Progenitor cell of endocrine pancreas (in vitro differentiated cells): ENCODE results near the gene ZNF101. TPM values are rescaled to one million over a fixed set of nuclear protein-coding genes. Genes with fewer than 3 reads are reported as not detected.

ENCODE experiments used
- DNase-seq: peaks from one replicate; pipeline ENCODE4 v3.0.0; 2021; ENCODE audit warnings: low spot score; ENCODE audit not compliant: unreplicated experiment
- H3K27ac Mint-ChIP-seq: 2 replicates; pipeline ENCODE4 v1.8.0; 2021; ENCODE audit warnings: mild to moderate bottlenecking, moderate library complexity, mixed read lengths
- H3K27me3 Mint-ChIP-seq: 2 replicates; pipeline ENCODE4 v1.8.0; 2021; ENCODE audit warnings: mixed read lengths
- H3K36me3 Mint-ChIP-seq: 2 replicates; pipeline ENCODE4 v1.8.0; 2022; ENCODE audit warnings: mixed read lengths; ENCODE audit not compliant: insufficient read depth
- H3K4me1 Mint-ChIP-seq: 2 replicates; pipeline ENCODE4 v1.8.0; 2021; ENCODE audit warnings: low read depth, mixed read lengths
- H3K4me3 Mint-ChIP-seq: 2 replicates; pipeline ENCODE4 v1.8.0; 2021; ENCODE audit warnings: low read depth, mild to moderate bottlenecking, moderate library complexity, mixed read lengths
- H3K9me3 Mint-ChIP-seq: 2 replicates; pipeline ENCODE4 v1.8.0; 2021; ENCODE audit warnings: low read depth, mixed read lengths
- CTCF ChIP-seq: fragments of 200-600 bp; sonication (generic); IDR thresholded peaks from one replicate; pipeline ENCODE4 v1.5.0; 2021; ENCODE audit warnings: antibody characterized with exemption, mild to moderate bottlenecking; ENCODE audit not compliant: unreplicated experiment
- total RNA-seq: library from RNA; stranded (reverse); gene quantifications from 2 replicates; pipeline ENCODE4 v1.2.1, GENCODE V29; 2021

The ZNF101 gene
- total RNA-seq, 1 donor from 2014 or later, result 15.3 TPM

GRCh38 chr19:19643158-19644053, 25.2 kb upstream of the ZNF101 start, which contains the start of gene GMIP:
GMIP (minus strand) TSS chr19:19643657; CDS start chr19:19643529, 128 bp downstream.
- peaks cover 3% of the 10 kb centered on the region for H3K36me3 Mint-ChIP-seq
- H3K4me3 Mint-ChIP-seq, result peak within 1 kb of the TSS; percentile 94
- H3K4me1 Mint-ChIP-seq, result peaks cover 10% of the 10 kb centered on the region
- DNase-seq, result peak; percentile 85
- H3K27ac Mint-ChIP-seq, result peak within 1 kb of the TSS; percentile 96
- H3K27me3 Mint-ChIP-seq, result no peaks in the 10 kb centered on the region
- H3K9me3 Mint-ChIP-seq, result no peaks in the 10 kb centered on the region
- TF ChIP-seq CTCF, result peak; percentile 93

- peak overlapping the region; percentile 96 for H3K27ac Mint-ChIP-seq
- DNase-seq, result no peak
- H3K4me3 Mint-ChIP-seq, result peak overlapping the region; percentile 94
- H3K9me3 Mint-ChIP-seq, result no peaks in the 10 kb centered on the region
- H3K27me3 Mint-ChIP-seq, result no peaks in the 10 kb centered on the region
- no peak for TF ChIP-seq CTCF
- peaks cover 10% of the 10 kb centered on the region for H3K4me1 Mint-ChIP-seq
- H3K36me3 Mint-ChIP-seq, result peaks cover 3% of the 10 kb centered on the region
These were observed 24.6 kb upstream of the ZNF101 start for GRCh38 chr19:19644054-19644388.

- no peak for TF ChIP-seq CTCF
- Mint-ChIP-seq H3K27ac (peak overlapping the region; percentile 24), H3K27me3 (no peaks in the 10 kb centered on the region), H3K4me1 (peaks cover 10% of the 10 kb centered on the region), H3K4me3 (no peak overlapping the region), H3K36me3 (peaks cover 6% of the 10 kb centered on the region), H3K9me3 (no peaks in the 10 kb centered on the region)
- DNase-seq, result no peak
These were observed 23.3 kb upstream of the ZNF101 start for GRCh38 chr19:19645233-19645870.

- Mint-ChIP-seq H3K27me3 (no peaks in the 10 kb centered on the region), H3K4me3 (no peak overlapping the region), H3K4me1 (peaks cover 8% of the 10 kb centered on the region), H3K9me3 (no peaks in the 10 kb centered on the region), H3K27ac (no peak overlapping the region), H3K36me3 (peaks cover 9% of the 10 kb centered on the region)
- no peak for TF ChIP-seq CTCF
- DNase-seq, result no peak
These were observed 21.4 kb upstream of the ZNF101 start for GRCh38 chr19:19647037-19647835.

GRCh38 chr19:19649155-19649554, 19.5 kb upstream of the ZNF101 start:
- Mint-ChIP-seq H3K27ac (no peak overlapping the region), H3K4me3 (no peak overlapping the region), H3K36me3 (peaks cover 13% of the 10 kb centered on the region), H3K4me1 (no peaks in the 10 kb centered on the region), H3K27me3 (no peaks in the 10 kb centered on the region), H3K9me3 (no peaks in the 10 kb centered on the region)
- no peak for DNase-seq
- no peak for TF ChIP-seq CTCF
